Glutamatergic neuron (in vitro differentiated cells): ENCODE measurements around the gene RASSF5. TPM values are rescaled to one million over a fixed set of nuclear protein-coding genes. Genes with fewer than 3 reads are reported as not detected.
"Not testable (repeated sequence)": the region's sequence is repeated elsewhere in the genome, so short reads cannot be mapped to it uniquely, and the experiment has no call there.

ENCODE experiments used
- DNase-seq: peaks from one replicate; pipeline ENCODE4 v3.0.0; 2022
- H3K27ac Mint-ChIP-seq: one replicate; pipeline ENCODE4 v1.8.0; 2020; ENCODE audit warnings: mild to moderate bottlenecking, mixed read lengths, inconsistent platforms; ENCODE audit not compliant: unreplicated experiment
- H3K27me3 Mint-ChIP-seq: one replicate; pipeline ENCODE4 v1.8.0; 2020; ENCODE audit warnings: mild to moderate bottlenecking, moderate library complexity, mixed read lengths, inconsistent platforms; ENCODE audit not compliant: unreplicated experiment
- H3K36me3 Mint-ChIP-seq: one replicate; pipeline ENCODE4 v1.8.0; 2020; ENCODE audit warnings: mild to moderate bottlenecking, mixed read lengths, inconsistent platforms; ENCODE audit not compliant: unreplicated experiment
- H3K4me1 Mint-ChIP-seq: one replicate; pipeline ENCODE4 v1.8.0; 2020; ENCODE audit warnings: mild to moderate bottlenecking, low read depth, mixed read lengths, inconsistent platforms; ENCODE audit not compliant: unreplicated experiment
- H3K4me3 Mint-ChIP-seq: one replicate; pipeline ENCODE4 v1.8.0; 2020; ENCODE audit warnings: mild to moderate bottlenecking, mixed read lengths, inconsistent platforms; ENCODE audit not compliant: unreplicated experiment
- H3K9me3 Mint-ChIP-seq: one replicate; pipeline ENCODE4 v1.8.0; 2020; ENCODE audit warnings: mild to moderate bottlenecking, moderate library complexity, mixed read lengths, inconsistent platforms; ENCODE audit not compliant: unreplicated experiment
- total RNA-seq: library from RNA; stranded (reverse); fragmentation: NEBNext Ultra II Directional; extraction: Animal tissue kit (Norgen Biotek cat#: 25700); gene quantifications from one replicate; pipeline ENCODE4 v1.2.1, GENCODE V29; 2021; ENCODE audit not compliant: unreplicated experiment
- TF ChIP-seq, protein P1 (sequence below): fragments of 200-600 bp; sonication (generic); IDR thresholded peaks from one replicate; pipeline ENCODE4 v1.5.0; 2021; ENCODE audit not compliant: partially characterized antibody, unreplicated experiment

Gene RASSF5
- total RNA-seq, 1 donor from 2014 or later = 2.7 TPM

DNA sequence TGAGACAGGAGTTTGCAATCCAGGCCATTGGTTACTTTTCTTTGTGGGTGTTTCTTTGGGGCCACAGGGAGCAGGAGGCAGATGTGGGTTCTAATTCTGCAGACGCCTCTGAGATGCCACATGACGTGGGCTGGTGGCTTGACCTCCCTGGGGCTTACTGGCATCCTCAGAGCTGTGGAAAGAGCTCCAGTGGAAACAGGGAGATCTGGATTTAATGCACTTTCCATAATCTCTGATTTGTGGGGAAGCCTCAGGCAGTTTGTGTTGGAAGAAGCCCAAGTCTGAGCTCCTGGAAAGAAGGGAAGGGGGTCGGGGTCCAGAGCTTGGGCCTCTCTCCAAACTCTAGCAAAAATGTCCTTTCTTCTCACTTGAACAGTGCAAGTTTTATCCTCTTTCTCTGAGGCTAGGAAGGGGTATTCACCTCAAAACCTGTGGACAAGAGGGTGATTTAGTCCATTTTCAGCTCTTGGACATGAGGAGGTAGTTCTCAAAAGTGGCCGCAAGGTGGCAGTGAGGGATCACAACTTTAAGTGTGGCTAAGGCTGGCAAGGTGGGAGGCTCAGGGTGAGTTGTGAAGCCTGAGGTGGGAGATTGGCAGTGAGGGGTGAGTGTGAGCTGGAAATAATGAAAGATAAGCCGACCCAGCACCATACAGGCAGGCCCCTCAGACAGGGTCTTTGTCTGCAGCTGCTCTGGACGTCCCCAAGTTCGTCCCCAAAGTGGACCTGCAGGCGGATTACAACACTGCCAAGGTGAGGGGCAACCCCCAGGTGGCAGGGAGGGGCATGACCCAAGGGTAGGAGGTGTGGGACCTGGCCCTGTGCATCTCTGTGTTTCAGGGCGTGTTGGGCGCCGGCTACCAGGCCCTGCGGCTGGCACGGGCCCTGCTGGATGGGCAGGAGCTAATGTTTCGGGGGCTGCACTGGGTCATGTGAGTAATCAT, 27.9 kb upstream of the RASSF5 start:
- Mint-ChIP-seq H3K4me3 (no peak overlapping the region), H3K27me3 (peaks cover 6% of the 10 kb centered on the region), H3K27ac (no peak overlapping the region), H3K36me3 (no peaks in the 10 kb centered on the region), H3K9me3 (peaks cover 2% of the 10 kb centered on the region), H3K4me1 (no peaks in the 10 kb centered on the region)
- peak; percentile 83 for DNase-seq
- TF ChIP-seq, protein P1, sequence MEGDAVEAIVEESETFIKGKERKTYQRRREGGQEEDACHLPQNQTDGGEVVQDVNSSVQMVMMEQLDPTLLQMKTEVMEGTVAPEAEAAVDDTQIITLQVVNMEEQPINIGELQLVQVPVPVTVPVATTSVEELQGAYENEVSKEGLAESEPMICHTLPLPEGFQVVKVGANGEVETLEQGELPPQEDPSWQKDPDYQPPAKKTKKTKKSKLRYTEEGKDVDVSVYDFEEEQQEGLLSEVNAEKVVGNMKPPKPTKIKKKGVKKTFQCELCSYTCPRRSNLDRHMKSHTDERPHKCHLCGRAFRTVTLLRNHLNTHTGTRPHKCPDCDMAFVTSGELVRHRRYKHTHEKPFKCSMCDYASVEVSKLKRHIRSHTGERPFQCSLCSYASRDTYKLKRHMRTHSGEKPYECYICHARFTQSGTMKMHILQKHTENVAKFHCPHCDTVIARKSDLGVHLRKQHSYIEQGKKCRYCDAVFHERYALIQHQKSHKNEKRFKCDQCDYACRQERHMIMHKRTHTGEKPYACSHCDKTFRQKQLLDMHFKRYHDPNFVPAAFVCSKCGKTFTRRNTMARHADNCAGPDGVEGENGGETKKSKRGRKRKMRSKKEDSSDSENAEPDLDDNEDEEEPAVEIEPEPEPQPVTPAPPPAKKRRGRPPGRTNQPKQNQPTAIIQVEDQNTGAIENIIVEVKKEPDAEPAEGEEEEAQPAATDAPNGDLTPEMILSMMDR = peak; percentile 84

DNA sequence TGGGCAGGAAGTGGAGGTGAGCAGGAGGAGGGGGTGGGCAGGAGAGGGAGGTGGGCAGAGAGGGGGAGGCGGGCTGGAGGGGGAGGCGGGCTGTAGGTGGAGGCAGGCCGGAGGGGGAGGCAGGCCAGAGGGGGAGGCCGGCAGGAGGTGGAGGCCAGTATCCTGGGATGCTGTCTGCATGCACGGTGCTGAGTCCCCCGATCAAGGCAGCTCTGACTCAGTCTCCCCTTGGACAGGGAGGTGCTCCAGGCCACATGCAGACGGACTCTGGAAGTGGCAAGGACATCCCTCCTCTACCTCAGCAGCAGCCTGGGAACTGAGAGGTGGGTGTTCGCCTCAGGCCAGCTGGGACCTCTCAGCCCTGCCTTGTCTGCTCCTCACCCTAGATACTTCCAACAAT, 27.1 kb upstream of the RASSF5 start:
- no peaks in the 10 kb centered on the region for H3K36me3 Mint-ChIP-seq
- H3K9me3 Mint-ChIP-seq = peaks cover 2% of the 10 kb centered on the region
- H3K27ac Mint-ChIP-seq = no peak overlapping the region
- no peak for DNase-seq
- H3K27me3 Mint-ChIP-seq = peaks cover 6% of the 10 kb centered on the region
- no peaks in the 10 kb centered on the region for H3K4me1 Mint-ChIP-seq
- TF ChIP-seq, protein P1 = no peak
- no peak overlapping the region for H3K4me3 Mint-ChIP-seq

DNA sequence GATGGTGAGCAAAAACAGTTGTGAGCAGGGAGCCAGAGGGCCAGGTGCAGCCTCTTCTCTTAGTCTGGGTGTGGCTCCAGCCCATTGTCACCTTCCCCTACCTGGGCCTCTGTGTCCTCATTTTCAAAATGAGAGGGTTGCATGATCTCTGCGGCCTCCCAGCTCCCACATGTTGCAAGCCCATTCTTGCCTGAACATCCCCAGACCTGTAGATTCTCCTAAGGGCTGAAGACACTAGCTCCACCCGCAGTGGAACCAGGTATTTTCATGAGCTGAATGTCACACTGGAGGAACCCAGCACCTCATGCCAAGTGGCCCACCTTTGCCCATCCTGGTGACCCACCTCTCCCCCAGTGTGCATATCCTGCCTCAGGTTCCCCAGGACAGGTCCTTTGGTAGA, 24.7 kb upstream of the RASSF5 start:
- Mint-ChIP-seq H3K27ac (no peak overlapping the region), H3K4me1 (no peaks in the 10 kb centered on the region), H3K36me3 (no peaks in the 10 kb centered on the region), H3K4me3 (no peak overlapping the region), H3K27me3 (peaks cover 3% of the 10 kb centered on the region), H3K9me3 (no peaks in the 10 kb centered on the region)
- TF ChIP-seq, protein P1 = no peak
- DNase-seq = no peak

DNA sequence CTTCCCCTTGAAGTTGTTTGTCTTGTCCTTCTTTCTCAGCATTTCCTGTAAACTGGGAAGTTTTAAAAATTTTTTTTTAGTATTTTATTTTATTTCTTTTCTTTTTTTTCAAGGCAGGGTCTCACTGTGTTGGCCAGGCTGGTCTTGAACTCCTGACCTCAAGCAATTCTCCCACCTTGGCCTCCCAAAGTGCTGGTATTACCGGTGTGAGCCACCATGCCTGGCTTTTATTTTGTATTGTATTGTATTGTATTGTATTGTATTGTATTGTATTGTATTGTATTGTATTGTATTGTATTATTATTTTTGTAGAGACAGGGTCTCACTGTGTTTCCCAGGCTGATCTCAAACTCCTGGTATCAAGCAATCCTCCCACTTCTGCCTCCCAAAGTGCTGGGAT, 23.5 kb upstream of the RASSF5 start:
- not testable (repeated sequence) for DNase-seq, H3K27me3 Mint-ChIP-seq, H3K4me1 Mint-ChIP-seq, H3K4me3 Mint-ChIP-seq, H3K36me3 Mint-ChIP-seq, H3K9me3 Mint-ChIP-seq, H3K27ac Mint-ChIP-seq

DNA sequence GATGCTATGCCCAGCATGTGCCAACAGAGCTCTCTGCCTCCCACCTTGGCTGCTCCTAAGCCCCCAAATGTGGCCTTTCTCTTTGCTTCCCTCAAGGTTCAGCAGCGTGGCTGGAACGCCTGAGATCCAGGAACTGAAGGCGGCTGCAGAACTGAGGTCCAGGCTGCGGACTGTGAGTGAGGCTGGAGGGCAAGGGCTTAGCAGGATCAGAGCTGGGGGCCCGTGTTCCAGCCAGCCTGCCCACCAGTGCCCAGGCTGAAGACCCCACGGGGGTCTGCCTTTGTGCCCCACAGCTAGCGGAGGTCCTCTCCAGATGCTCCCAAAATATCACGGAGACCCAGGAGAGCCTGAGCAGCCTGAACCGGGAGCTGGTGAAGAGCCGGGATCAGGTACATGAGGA, 22.4 kb upstream of the RASSF5 start:
- Mint-ChIP-seq H3K4me1 (no peaks in the 10 kb centered on the region), H3K36me3 (no peaks in the 10 kb centered on the region), H3K4me3 (no peak overlapping the region), H3K27me3 (peaks cover 6% of the 10 kb centered on the region), H3K27ac (no peak overlapping the region), H3K9me3 (no peaks in the 10 kb centered on the region)
- no peak for DNase-seq
- TF ChIP-seq, protein P1 = no peak
